Epithelial cell of prostate (primary cell): ENCODE results near the gene DGKH.
A peak's percentile ranks its signal among the peaks of the same experiment; 100 is the strongest.
"Not testable (repeated sequence)": the region's sequence is repeated elsewhere in the genome, so short reads cannot be mapped to it uniquely, and the experiment has no call there.

ENCODE experiments used
- DNase-seq: peaks from one replicate; pipeline ENCODE4 v3.0.0-alpha.2; 2011; ENCODE audit warnings: low read depth, low spot score
- H3K27ac ChIP-seq: fragments of 450-650 bp; 2 replicates; pipeline ENCODE4 v1.5.1; 2017; ENCODE audit warnings: mild to moderate bottlenecking

DGKH gene

GRCh38 chr13:42153199-42154113 lies 105.0 kb downstream of the DGKH start:
- no peak overlapping the region for H3K27ac ChIP-seq
- no peak for DNase-seq

- no peak overlapping the region for H3K27ac ChIP-seq
- no peak for DNase-seq
Measured at GRCh38 chr13:42155251-42155650, 106.8 kb downstream of the DGKH start.

DNA sequence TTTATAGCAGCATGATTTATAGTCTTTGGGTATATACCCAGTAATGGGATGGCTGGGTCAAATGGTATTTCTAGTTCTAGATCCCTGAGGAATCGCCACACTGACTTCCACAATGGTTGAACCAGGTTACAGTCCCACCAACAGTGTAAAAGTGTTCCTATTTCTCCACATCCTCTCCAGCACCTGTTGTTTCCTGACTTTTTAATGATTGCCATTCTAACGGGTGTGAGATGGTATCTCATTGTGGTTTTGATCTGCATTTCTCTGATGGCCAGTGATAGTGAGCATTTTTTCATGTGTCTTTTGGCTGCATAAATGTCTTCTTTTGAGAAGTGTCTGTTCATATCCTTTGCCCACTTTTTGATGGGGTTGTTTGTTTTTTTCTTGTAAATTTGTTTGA lies 114.9 kb downstream of the DGKH start:
- DNase-seq, H3K27ac ChIP-seq: not testable (repeated sequence)

DNA sequence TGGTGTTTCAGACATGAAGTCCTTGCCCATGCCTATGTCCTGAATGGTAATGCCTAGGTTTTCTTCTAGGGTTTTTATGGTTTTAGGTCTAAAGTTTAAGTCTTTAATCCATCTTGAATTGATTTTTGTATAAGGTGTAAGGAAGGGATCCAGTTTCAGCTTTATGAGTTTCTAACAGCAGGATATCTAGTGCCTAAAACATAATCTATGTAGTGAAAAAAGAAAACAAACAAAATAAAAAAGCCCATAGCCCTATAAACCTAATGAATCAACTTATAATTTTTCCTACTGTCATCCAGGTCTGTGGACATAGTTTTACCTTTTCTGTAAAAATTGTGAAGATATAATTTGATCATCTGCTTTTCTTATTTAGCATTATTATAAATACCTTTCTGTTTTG lies 115.5 kb downstream of the DGKH start:
- H3K27ac ChIP-seq, DNase-seq: not testable (repeated sequence)

- H3K27ac ChIP-seq, result no peak overlapping the region
- DNase-seq, result no peak
Measured at GRCh38 chr13:42164557-42165125, 116.2 kb downstream of the DGKH start.

- H3K27ac ChIP-seq, result no peak overlapping the region
- DNase-seq, result no peak
Measured at GRCh38 chr13:42168496-42168895, 120.0 kb downstream of the DGKH start.

DNA sequence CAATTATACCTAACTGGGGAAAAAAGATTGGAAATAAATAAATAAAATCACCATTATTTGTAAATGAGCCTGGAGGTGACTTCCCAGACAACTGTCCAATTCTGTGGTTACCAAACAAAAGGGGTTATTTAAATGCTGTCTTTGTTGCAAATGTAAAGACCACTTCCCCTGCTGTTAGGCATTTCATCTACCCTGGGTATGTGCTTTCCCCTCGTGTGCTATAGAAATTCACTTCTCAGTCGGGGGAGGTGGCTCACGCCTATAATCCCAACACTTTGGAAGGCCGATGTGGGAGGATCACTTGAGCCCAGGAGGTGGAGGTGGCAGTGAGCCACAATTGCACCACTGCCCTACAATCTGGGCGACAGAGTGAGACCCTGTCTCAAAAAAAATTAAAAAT lies 121.6 kb downstream of the DGKH start:
- no peak overlapping the region for H3K27ac ChIP-seq
- DNase-seq, result no peak

DNA sequence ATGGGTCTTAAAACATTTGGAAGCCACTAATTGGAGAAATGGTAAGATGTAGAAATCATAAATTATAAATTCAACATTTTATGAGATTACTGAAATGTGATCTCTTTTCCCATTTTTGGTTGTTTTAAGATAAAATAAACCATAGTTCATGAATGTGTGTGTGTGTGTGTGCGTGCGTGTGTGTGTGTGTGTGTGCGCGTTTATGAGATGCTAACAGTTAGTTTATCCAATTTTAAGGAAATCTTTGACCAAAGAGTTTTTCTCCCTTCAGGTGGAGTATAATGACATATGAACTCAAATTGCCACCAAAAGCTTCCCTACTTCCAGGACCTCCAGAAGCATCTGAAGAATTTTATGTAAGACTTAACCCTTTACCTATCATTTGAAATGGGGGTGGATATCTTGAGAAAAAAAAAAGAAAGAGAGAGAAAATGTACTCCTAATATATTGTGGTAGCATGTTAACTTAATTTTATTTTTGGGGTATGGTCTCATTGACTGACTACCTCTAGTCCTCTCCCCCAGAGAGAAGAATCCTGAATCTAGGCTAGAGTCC lies 125.4 kb downstream of the DGKH start:
- no peak for DNase-seq
- peak overlapping the region; percentile 9 for H3K27ac ChIP-seq

DNA sequence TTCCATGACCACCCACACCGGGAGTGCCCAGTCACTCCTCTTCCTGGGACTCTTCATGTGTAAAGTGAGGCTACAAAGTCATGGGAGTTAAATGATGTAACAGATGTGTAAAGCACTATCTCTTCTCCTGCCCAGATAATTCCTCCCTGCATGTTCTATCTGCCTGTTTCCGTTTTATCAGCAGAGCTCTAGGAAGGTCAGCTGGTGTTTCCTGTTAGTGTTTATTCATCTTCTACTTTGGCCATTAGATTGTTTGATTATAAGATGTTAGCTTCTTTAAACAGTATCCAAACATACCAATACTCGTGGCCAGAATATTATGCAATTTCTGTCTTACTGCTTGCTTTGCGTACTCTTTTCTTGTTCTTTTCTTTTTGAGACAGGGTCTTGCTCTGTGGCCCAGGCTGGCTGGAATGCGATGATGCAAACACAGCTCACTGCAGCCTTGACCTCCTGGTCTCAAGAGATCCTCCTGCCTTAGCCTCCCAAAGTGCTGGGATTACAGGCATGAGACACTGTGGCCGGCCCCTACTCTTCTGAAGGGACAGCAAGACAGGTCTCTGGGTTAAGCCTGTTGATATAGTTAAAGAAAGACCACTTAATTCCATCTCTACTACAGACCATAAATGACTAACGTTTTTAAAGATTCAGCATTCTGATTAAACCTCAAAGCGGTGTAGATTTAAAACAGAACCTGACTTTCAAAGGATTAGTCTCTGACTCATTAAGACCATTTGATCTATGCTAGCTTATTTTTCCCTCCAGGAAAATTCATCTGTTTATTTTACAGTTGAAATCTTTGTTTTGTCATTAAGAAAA lies 126.1 kb downstream of the DGKH start:
- DNase-seq, result no peak
- H3K27ac ChIP-seq, result peak overlapping the region; percentile 9

DNA sequence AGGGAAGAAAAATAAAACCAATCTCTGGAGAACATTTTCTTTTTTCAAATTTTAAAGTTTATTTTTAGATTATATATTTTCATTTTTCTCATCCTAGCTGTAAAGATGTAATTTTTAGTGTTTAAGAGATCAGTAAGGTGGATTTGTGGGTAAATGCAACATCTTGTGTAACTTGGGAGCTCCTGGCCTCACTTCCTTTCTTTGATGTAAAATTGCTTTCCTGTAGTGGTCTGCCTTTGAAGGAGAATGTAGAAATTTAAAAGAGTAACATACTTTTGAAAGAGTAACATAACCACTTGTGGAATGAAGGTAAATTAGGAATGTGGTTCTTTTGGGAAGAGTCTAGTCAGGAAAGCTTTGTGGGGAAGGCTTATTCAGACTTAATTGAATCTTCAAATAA lies 127.8 kb downstream of the DGKH start:
- no peak for DNase-seq
- H3K27ac ChIP-seq, result no peak overlapping the region

DNA sequence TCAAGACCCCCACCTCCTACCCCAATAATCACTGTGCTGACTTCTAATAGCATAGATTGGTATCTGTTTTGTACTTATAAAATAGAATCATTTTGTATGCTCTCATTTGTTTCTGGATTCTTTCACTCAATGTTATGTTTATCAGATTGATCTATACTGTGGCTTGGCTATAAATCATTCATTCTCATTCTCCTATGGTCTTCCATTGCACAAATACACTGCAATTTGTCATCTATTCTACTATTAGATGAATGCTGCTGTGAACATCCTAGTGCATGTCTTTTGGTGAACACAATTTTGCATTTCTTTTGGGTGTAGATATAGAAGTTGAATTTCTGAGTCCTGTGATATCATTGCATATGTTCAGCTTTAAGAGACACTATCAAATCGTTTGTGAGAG lies 128.7 kb downstream of the DGKH start:
- no peak overlapping the region for H3K27ac ChIP-seq
- DNase-seq, result no peak

DNA sequence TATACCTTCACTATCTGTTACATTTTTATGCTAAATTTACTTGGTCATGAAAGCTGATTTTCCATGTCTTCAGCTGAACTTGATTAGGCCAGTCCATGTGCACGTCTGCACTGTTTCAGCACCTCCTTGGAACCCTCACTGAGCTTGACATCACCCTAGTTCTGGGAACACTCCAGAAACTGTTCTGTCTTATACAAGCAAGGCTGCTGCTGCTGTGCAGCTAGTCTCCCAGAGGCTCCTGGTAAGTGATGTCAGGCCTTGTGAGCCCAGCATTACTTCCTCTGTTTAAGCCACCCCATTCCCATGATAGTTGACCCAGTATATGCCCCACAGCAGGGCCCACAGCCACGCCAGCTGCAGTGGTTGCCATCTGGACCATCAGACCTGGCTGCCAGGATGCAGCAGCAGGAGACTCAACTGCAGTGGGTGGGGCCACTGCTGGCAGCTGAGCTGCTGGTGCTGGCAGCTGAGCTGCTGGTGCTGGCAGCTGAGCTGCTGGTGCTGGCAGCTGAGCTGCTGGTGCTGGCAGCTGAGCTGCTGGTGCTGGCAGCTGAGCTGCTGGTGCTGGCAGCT lies 133.0 kb downstream of the DGKH start:
- no peak for DNase-seq
- H3K27ac ChIP-seq, result no peak overlapping the region

GRCh38 chr13:42189061-42189460 lies 140.6 kb downstream of the DGKH start:
- no peak overlapping the region for H3K27ac ChIP-seq
- no peak for DNase-seq

DNA sequence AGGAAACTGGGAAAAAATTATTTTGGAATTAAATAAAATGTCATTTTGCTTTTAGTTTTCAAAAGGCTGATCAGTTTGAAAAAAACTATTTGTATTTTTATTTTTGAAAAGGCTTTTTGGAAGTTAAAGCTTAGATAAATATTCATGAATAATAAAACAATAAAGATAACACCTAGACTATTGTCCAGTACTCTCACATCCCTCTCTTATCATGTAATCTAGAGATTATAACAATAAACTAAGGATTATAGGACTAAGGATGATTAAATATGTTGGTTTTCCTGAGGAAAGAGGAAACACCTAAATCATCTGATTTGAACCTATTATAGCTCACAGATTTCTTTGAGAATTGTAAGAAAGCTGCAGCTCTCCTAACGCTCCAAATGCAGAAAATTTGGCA lies 142.1 kb downstream of the DGKH start:
- H3K27ac ChIP-seq, result no peak overlapping the region
- no peak for DNase-seq

GRCh38 chr13:42211704-42212464 lies 163.4 kb downstream of the DGKH start:
- peak overlapping the region; percentile 42 for H3K27ac ChIP-seq
- peak; percentile 48 for DNase-seq

DNA sequence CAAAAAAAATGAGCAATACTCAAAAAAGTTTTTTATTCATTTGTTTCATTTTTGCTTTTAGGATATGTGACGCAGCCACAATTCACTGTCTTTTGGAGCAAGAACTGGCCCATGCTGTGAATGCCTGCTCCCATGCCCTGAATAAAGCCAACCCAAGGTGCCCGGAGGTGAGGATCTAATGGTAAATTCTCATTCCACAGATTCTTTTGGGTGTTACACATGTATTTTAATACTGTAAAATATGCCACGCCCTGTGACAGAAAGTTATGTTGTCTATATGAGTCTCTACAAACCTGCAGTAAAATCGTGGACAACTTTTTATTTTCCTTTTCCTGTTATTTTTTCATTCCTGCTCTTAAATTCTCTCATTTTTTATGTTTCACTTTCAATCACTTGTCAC lies 166.0 kb downstream of the DGKH start:
- no peak for DNase-seq
- H3K27ac ChIP-seq, result peak overlapping the region; percentile 14

- no peak overlapping the region for H3K27ac ChIP-seq
- no peak for DNase-seq
Measured at GRCh38 chr13:42215578-42216421, 167.4 kb downstream of the DGKH start.

DNA sequence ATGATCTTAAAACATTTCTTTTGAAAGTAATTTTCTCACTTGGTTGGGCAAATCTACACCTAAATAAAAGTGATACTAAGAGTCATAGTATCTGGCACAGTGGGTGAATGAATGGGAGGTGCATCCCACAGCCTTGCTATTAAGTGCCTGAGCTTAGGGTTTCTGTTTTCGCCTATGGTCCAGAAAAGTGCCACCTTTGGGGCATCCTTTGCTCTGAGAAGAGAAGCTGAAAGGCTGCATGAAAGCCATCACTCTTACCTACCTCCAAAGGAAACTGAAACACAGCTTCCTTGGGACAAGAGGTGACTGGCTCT lies 167.9 kb downstream of the DGKH start:
- H3K27ac ChIP-seq, result no peak overlapping the region
- DNase-seq, result no peak

- DNase-seq, result no peak
- H3K27ac ChIP-seq, result peak overlapping the region; percentile 10
Measured at GRCh38 chr13:42218576-42218975, 170.1 kb downstream of the DGKH start.
